LNCaP clone FGC (cell line): ENCODE results near the gene TCF3.

Source experiments
- DNase-seq: peaks from one replicate; pipeline ENCODE4 v3.0.0-alpha.2; 2011; ENCODE audit warnings: low read depth
- H3K4me3 ChIP-seq: 2 replicates; pipeline ENCODE4 v1.5.1; 2011; ENCODE audit warnings: mild to moderate bottlenecking, low read depth, low read length, control low read depth
- CTCF ChIP-seq: IDR thresholded peaks from 2 replicates; pipeline ENCODE4 v1.5.1; 2012; ENCODE audit warnings: mild to moderate bottlenecking; ENCODE audit not compliant: control insufficient read depth, insufficient read depth; ENCODE audit errors: extremely low read depth

TCF3 gene

GRCh38 chr19:1632462-1633268 is 19.8 kb downstream of the TCF3 start:
- H3K4me3 ChIP-seq = no peak overlapping the region
- TF ChIP-seq CTCF = no peak
- no peak for DNase-seq

GRCh38 chr19:1631557-1632100 is 20.8 kb downstream of the TCF3 start:
- no peak overlapping the region for H3K4me3 ChIP-seq
- no peak for TF ChIP-seq CTCF
- DNase-seq = no peak

GRCh38 chr19:1630811-1631210 is 21.6 kb downstream of the TCF3 start:
- TF ChIP-seq CTCF = no peak

GRCh38 chr19:1630012-1630411 is 22.4 kb downstream of the TCF3 start:
- no peak overlapping the region for H3K4me3 ChIP-seq
- TF ChIP-seq CTCF = no peak
- no peak for DNase-seq

More at GRCh38 chr19:1630811-1631210, 21.6 kb downstream of the TCF3 start:
- DNase-seq = no peak
- no peak overlapping the region for H3K4me3 ChIP-seq

- no peak for DNase-seq
- TF ChIP-seq CTCF = no peak
- H3K4me3 ChIP-seq = no peak overlapping the region
Observed at GRCh38 chr19:1629256-1629808, 23.1 kb downstream of the TCF3 start.

- no peak overlapping the region for H3K4me3 ChIP-seq
- no peak for DNase-seq
- TF ChIP-seq CTCF = no peak
Observed at GRCh38 chr19:1627194-1627593, 25.2 kb downstream of the TCF3 start.
